Measurements from ENCODE around the gene TBC1D22A. TPM values are rescaled to one million over a fixed set of nuclear protein-coding genes. Genes with fewer than 3 reads are reported as not detected.

The TBC1D22A gene
- total RNA-seq, 6 experiments from 2014 or later = 10.9 to 18.1 (median 14.0) TPM

GRCh38 chr22:46812034-46812605 is 49.7 kb downstream of the TBC1D22A start:
- H3K9me3 ChIP-seq = no peaks in the 10 kb centered on the region
- no peak overlapping the region for H3K4me3 ChIP-seq
- no peak for ATAC-seq
- intact Hi-C loops (cut with DNase I) = loop anchor here in 1 of 2 donors (10.0 kb wide), 1 partner anchor 123 kb away; no protein-coding TSS in a partner anchor
- DNase-seq = no peak
- WGBS (ENCODE audit: insufficient coverage, low coverage, low lambda C conversion rate, missing lambda C conversion rate) = 100% methylated on average over 1 of the region's 10 CpGs
- H3K27ac ChIP-seq = no peak overlapping the region
- H3K27me3 ChIP-seq = no peaks in the 10 kb centered on the region
- peaks cover 0 to 31% (median 14%) of the 10 kb centered on the region in 4 donors for H3K4me1 ChIP-seq
- H3K36me3 ChIP-seq = no peaks in the 10 kb centered on the region
- TF ChIP-seq CTCF (IDR thresholded peaks at IDR 0.05) (no peak), POLR2A (IDR thresholded peaks at IDR 0.05) (no peak)

- intact Hi-C loops (cut with DNase I) = loop anchor here in 1 of 2 donors (10.0 kb wide), 1 partner anchor 122 kb away; no protein-coding TSS in a partner anchor
- TF ChIP-seq POLR2A (IDR thresholded peaks at IDR 0.05) = no peak
- TF ChIP-seq CTCF (IDR thresholded peaks at IDR 0.05) = no peak
- 64% methylated on average over 13 of the region's 13 CpGs for WGBS (ENCODE audit: insufficient coverage, low coverage, low lambda C conversion rate, missing lambda C conversion rate)
These were observed 50.3 kb downstream of the TBC1D22A start for GRCh38 chr22:46812788-46813187.

GRCh38 chr22:46813816-46814597 is 51.6 kb downstream of the TBC1D22A start:
- peak overlapping the region in 2 of 3 donors; percentile 91 for H3K27ac ChIP-seq
- H3K36me3 ChIP-seq = no peaks in the 10 kb centered on the region
- no peaks in the 10 kb centered on the region for H3K9me3 ChIP-seq
- no peak overlapping the region for H3K4me3 ChIP-seq
- no peak for ATAC-seq
- DNase-seq = no peak
- 76% methylated on average over 9 of the region's 9 CpGs for WGBS (ENCODE audit: insufficient coverage, low coverage, low lambda C conversion rate, missing lambda C conversion rate)
- no peaks in the 10 kb centered on the region for H3K27me3 ChIP-seq
- TF ChIP-seq POLR2A (IDR thresholded peaks at IDR 0.05) (no peak), CTCF (IDR thresholded peaks at IDR 0.05) (no peak)
- peaks cover 0 to 32% (median 14%) of the 10 kb centered on the region in 4 donors for H3K4me1 ChIP-seq
- intact Hi-C loops (cut with DNase I) = loop anchor here in 1 of 2 donors (10.0 kb wide), 1 partner anchor 121 kb away; no protein-coding TSS in a partner anchor

More at GRCh38 chr22:46812788-46813187, 50.3 kb downstream of the TBC1D22A start:
- Histone ChIP-seq H3K36me3 (no peaks in the 10 kb centered on the region), H3K27ac (no peak overlapping the region), H3K4me3 (no peak overlapping the region), H3K27me3 (no peaks in the 10 kb centered on the region), H3K4me1 (peaks cover 0 to 32% (median 14%) of the 10 kb centered on the region in 4 donors), H3K9me3 (no peaks in the 10 kb centered on the region)
- DNase-seq (no peak), ATAC-seq (no peak)

- no peak for TF ChIP-seq CTCF (IDR thresholded peaks at IDR 0.05)
- TF ChIP-seq POLR2A (IDR thresholded peaks at IDR 0.05) = peak; percentile 61
- peaks cover 0 to 32% (median 14%) of the 10 kb centered on the region in 4 donors for H3K4me1 ChIP-seq
- intact Hi-C loops (cut with DNase I) = loop anchor here in 1 of 2 donors (10.0 kb wide), 1 partner anchor 120 kb away; no protein-coding TSS in a partner anchor
- H3K4me3 ChIP-seq = peak overlapping the region in 1 of 3 donors; percentile 14
- H3K36me3 ChIP-seq = no peaks in the 10 kb centered on the region
- peak; percentile 81 to 86 (median 84) for ATAC-seq
- WGBS (ENCODE audit: insufficient coverage, low coverage, low lambda C conversion rate, missing lambda C conversion rate) = 22% methylated on average over 12 of the region's 12 CpGs
- H3K9me3 ChIP-seq = no peaks in the 10 kb centered on the region
- peak; percentile 75 to 84 (median 82) for DNase-seq
- H3K27me3 ChIP-seq = no peaks in the 10 kb centered on the region
- H3K27ac ChIP-seq = peak overlapping the region; percentile 75 to 91 (median 91)
These were observed 52.7 kb downstream of the TBC1D22A start for GRCh38 chr22:46815132-46815531.

All from right lobe of liver (tissue), 6 donors.